A204.1 (cell line): ENCODE results near the gene UFL1.
"Not testable (repeated sequence)": the region's sequence is repeated elsewhere in the genome, so short reads cannot be mapped to it uniquely, and the experiment has no call there.

ENCODE experiments used
- FAIRE-seq: peaks from 2 replicates; lab custom pipeline; 2012; peaks lifted over from hg19 to GRCh38; lab: Jason Lieb, UNC

The UFL1 gene

GRCh38 chr6:96521644-96522464 is at the start of gene UFL1:
Gene UFL1 (plus strand): TSS chr6:96521806. CDS start chr6:96521874, 68 bp downstream.
- no peak for FAIRE-seq

DNA sequence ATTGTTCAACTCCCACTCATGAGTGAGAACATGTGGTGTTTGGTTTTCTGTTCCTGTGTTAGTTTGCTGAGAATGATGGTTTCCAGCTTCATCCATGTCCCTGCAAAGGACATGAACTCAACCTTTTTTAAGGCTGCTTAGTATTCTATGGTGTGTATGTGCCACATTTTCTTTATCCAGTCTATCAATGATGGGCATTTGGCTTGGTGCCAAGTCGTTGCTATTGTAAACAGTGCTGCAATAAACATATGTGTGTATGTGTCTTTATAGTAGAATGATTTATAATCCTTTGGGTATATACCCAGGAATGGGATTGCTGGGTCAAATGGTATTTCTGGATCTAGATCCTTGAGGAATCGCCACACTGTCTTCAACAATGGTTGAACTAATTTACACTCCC is 49.3 kb upstream of the UFL1 start:
- FAIRE-seq = not testable (repeated sequence)

DNA sequence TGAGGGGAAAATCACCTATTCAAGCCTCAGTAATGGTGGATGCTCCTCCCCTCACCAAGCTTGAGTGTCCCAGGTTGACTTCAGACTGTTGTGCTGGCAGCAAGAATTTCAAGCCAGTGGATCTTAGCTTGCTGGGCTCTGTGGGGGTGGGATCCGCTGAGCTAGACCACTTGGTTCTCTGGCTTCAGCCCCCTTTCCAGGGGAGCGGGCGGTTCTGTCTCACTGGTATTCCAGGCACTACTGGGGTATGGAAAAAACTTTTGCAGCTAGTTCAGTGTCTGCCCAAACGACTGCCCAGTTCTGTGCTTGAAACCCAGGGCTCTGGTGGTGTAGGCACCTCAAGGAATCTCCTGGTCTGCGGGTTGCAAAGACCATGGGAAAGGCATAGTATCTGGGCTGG is 42.9 kb upstream of the UFL1 start:
- FAIRE-seq = no peak

DNA sequence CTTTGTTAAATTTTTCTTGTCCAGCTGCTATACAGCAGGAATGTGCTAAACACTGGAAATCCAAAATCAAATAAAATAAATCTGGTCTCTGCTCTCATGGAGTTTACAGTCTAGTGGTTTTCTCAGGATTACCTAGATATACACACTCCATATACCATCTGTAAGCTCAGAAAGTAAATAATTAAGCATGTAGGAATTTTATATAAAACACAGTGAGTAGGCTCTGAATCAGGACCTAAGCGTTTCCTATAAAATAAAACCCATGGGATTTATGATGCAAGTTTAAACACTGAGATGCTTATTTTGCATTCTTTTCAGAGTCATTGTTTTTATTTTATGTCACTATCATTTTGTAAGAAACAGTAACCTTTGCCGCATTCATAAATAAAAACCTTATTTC is 29.7 kb upstream of the UFL1 start:
- FAIRE-seq = no peak

DNA sequence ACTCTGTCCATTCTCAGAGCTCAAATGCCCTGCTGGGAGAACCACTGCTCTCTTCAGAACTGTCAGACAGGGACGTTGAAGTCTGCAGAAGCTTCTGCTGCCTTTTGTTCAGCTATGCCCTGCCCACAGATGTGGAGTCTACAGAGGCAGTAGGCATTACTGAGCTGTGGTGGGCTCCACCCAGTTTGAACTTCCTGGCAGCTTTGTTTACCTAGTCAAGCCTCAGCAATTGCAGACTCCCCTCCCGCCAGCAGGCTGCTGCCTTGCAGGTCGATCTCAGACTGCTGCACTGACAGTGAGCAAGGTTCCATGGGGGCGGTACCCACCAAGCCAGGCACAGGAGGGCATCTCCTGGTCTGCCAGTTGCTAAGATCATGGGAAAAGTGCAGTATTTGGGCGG is 21.8 kb upstream of the UFL1 start:
- FAIRE-seq = no peak

DNA sequence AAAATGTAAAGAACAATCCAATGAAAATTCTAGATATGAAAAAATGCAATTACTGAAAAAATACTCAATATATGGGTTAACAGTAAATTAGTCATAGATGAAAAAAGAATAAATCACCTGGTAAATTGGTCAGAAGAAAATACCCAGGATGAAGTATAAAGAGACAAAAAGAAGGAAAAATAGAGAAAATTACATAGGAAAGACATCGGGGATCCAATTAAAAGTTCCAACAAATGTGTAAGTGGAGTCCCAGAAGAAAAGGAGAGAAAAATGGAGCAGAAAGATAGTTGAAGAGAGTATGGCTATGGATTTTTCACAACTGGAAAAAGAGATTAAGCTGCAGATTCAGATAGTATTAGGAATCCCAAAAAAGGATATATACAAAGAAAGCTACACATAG is 18.7 kb upstream of the UFL1 start:
- no peak for FAIRE-seq

DNA sequence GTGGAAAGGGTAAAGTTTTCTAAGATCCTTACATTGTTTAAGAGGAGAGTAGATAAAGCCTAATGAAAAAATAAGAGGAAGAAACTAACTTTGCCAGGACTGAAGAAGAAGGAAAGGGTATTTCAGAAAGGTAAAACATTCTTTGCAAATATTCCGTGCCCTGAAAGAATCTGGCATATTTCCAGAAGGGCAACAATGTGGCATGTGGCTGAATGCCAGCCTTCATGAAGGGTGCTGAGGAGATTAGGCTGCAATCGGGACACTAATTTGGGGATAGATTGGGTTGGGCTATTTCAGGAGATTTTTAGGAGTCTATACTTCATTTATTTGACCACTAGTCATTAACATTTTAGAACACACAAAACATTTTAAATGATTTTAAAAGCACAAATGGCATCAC is 16.2 kb upstream of the UFL1 start:
- no peak for FAIRE-seq

- FAIRE-seq = no peak
Measured at GRCh38 chr6:96509281-96509680, 12.3 kb upstream of the UFL1 start.

GRCh38 chr6:96520171-96521115 is 1.2 kb upstream of the UFL1 start:
- no peak for FAIRE-seq

DNA sequence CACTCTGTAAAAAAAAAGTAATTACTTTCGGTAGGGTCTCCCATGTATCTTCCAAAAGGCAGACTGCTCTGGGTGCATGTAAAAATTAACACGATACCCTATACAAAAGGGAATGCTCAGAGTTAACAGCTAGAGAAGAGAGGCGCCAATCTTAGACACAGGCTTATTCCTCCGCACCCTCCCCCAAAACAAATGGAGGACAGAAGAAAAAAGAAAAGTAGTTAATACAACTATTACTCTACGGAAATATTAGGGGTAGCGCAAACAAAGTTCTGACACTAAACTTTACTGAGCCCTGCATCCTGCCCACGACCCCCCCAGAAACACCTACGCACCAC is 331 bp upstream of the UFL1 start:
- no peak for FAIRE-seq

GRCh38 chr6:96522465-96523009 is 931 bp downstream of the UFL1 start:
- peak; percentile 32 for FAIRE-seq

DNA sequence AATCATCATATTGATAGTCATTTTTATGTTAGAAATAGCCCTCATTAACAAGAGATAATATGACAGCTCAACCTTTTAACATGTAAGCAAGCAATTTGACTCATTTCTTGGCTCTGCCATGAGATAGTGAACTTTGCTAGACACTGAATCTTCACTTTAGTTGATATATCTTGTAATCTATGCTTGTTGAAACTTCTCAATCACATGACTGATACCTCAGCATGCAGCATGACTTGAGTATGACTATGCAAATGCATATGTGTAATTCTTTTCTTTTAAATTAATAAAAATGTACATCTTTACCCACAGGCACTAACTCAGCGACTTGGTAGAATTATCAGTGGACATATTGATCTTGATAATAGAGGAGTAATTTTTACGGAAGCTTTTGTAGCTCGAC is 6.6 kb downstream of the UFL1 start:
- FAIRE-seq = no peak

GRCh38 chr6:96532399-96532798 is 10.8 kb downstream of the UFL1 start:
- FAIRE-seq = no peak

GRCh38 chr6:96537726-96538125 is 16.1 kb downstream of the UFL1 start:
- FAIRE-seq = no peak

DNA sequence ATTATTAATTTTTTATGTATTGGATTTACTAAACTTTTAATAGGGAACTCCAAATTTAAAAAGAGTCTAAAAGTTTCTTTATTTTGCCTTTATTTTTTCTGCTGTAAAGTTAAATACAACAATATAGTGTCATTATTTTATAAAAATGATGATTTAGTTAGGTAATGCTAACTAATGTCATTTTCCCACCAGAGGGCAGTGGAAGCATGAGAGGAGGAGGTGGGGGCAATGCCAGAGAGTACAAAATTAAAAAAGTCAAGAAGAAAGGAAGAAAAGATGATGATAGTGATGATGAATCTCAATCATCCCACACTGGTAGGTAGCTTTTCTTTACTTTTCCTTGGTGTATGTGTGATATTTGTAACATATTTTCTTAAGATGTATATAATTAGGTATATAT is 21.1 kb downstream of the UFL1 start:
- FAIRE-seq = peak; percentile 34

DNA sequence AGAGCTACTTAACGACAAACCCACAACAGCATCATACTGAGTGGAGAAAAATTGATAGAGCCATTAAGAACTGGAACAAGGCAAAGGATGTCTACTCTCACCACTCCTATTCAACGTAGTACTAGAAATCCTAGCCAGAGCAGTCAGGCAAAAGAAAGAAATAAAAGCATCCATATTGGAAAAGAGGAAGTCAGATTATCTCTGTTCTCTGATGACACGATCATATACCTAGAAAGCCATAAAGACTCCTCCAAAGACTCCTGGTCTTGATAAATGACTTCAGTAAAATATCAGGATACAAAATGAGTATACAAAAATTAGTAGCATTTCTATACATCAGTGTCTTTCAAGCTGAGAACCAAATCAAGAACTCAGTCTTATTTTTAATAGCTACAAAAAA is 24.3 kb downstream of the UFL1 start:
- FAIRE-seq = no peak

DNA sequence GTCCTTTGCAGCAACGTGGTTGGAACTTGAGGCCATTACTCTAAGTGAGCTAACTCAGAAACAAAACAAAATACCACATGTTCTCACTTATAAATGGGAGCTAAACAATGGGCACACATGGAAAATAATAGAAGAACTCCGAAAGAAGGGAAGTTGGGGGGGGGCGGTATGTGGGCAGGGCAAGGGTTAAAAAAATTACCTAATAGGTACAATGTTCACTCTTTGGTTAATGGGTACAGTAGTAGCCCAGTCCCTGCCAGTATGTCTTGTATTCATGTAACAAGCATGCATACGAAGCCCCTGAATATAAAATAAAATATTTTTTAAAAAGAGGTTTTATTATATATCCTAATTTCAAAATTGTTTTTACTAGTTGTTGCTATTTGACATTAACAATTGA is 26.0 kb downstream of the UFL1 start:
- FAIRE-seq = no peak

DNA sequence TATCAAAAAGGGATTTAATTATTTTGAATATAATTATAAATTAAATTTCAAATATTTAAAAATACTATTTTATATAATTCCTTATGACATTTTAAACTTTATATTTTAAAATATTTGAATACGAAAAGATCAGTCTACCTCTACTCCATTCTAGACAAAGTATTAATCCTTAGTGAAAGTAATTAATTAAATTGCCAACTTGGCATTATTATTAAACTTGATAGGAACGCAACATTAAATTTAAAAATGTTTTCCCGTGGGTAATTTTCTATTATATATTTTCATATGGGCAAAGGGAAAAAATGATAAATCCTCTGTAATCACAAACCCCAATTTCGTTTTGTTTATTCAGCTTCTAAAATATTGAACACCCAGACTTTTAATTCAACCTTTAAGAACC is 33.0 kb downstream of the UFL1 start:
- FAIRE-seq = peak; percentile 92

DNA sequence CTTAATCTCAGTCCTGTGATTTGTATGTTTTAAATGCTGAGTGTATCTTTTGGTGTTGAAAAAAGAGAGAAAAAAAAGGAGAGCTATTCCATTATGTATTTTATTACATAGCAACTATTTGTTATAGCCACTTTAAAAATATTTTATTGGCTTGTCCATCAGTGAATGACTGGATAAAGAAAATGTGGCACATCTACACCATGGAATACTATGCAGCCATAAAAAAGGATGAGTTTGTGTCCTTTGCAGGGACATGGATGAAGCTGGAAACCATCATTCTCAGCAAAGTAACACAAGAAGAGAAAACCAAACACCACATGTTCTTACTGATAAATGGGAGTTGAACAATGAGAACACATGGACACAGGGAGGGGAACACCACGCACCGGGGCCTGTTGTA is 38.1 kb downstream of the UFL1 start:
- not testable (repeated sequence) for FAIRE-seq

DNA sequence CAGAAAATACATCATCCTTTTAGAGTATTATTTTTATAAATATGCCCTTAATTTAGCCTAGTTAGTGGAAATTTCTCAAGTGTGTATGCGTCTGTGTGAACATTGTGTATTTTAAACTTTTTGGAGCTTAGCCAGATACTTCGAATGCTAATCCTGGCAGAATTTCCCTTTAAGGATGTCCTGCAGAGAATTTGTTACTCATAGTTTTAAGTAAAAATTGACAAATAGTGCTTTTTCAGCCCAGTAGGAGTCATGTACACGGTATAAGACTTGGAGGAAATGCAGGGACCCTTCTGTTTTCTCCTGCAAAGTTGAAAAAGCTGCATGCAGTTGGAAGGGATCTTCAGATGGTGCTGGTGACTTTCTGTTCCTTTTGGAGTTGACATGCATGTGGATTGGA is 41.3 kb downstream of the UFL1 start, which contains the start of gene FHL5:
Gene FHL5 (plus strand): TSS at position 243 of the 400 bp plus-strand sequence. CDS start 40,486 bp downstream, outside the sequence.
- no peak for FAIRE-seq

- FAIRE-seq = no peak
Measured at GRCh38 chr6:96563853-96564252, 42.2 kb downstream of the UFL1 start.

DNA sequence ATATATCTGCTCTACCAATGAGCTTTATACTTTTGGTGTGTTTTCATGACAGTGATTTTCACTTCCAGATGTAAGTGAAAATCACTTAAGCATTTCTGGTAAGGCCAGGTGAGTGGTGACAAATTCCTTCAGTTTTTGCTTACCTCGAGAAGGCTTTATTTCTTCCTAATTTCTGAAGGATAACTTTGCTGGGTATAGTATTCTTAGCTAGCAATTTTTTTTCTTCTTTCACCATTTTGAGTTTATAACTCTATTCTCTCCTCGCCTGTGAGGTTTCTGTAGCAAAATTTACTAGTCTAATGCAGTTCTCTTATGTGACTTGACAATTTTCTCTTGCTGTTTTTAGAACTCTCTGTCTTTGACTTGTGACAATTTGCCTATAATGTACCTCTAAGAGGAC is 48.4 kb downstream of the UFL1 start:
- no peak for FAIRE-seq

DNA sequence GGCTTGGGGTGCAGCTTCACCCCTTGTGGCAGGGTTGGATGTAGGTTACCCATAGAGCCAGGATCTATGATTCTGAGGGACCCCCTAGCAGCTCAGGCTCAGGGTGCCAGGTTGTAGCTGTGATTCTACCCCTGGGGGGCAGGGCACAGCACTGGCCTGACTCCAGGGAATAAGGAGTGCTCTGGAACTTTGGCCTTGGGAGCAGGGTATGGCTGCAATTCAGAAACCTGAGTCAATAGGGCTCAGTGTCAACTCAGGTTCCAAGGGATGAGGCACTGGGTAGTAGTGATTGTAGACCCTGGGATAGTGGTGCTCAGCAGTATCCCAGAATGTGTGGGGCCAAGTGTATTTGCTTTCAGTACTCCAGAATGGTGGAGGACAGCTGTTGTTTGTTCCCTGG is 49.9 kb downstream of the UFL1 start:
- FAIRE-seq = no peak
